Posterior vena cava (tissue), 2 donors: ENCODE results near the gene WDR90. TPM values are rescaled to one million over a fixed set of nuclear protein-coding genes. Genes with fewer than 3 reads are reported as not detected.

ENCODE experiments used
- DNase-seq: peaks from one replicate; pipeline ENCODE4 v3.0.0-alpha.2; 2020; ENCODE audit warnings: low spot score
- intact Hi-C, 2 donors: fragments of 100-400 bp; cut with DNase I; formaldehyde crosslinking; loops; one replicate each; pipeline versions ENCODE4 v1.14.1 to v1.14.2; 2022 to 2023
- total RNA-seq, 2 donors: library from RNA; stranded (reverse); fragmentation: NEBNext Ultra II Directional; extraction: Animal tissue kit (Norgen Biotek cat#: 25700); gene quantifications; one replicate each; pipeline ENCODE4 v1.2.1, GENCODE V29; 2021
- donor health status: DM: yes; HTN: yes; CAD: no.
- donor health status: DM: yes; HTN: yes; CAD: no.

WDR90 gene
- total RNA-seq, 2 donors from 2014 or later: 13.4 to 14.9 TPM

GRCh38 chr16:651844-652243, 2.7 kb downstream of the WDR90 start:
- no peak for DNase-seq
- intact Hi-C loops: loop anchor here in 1 of 2 donors (2.0 kb wide), 1 partner anchor 61 kb away; the partner anchor contains the start of gene RAB40C

DNA sequence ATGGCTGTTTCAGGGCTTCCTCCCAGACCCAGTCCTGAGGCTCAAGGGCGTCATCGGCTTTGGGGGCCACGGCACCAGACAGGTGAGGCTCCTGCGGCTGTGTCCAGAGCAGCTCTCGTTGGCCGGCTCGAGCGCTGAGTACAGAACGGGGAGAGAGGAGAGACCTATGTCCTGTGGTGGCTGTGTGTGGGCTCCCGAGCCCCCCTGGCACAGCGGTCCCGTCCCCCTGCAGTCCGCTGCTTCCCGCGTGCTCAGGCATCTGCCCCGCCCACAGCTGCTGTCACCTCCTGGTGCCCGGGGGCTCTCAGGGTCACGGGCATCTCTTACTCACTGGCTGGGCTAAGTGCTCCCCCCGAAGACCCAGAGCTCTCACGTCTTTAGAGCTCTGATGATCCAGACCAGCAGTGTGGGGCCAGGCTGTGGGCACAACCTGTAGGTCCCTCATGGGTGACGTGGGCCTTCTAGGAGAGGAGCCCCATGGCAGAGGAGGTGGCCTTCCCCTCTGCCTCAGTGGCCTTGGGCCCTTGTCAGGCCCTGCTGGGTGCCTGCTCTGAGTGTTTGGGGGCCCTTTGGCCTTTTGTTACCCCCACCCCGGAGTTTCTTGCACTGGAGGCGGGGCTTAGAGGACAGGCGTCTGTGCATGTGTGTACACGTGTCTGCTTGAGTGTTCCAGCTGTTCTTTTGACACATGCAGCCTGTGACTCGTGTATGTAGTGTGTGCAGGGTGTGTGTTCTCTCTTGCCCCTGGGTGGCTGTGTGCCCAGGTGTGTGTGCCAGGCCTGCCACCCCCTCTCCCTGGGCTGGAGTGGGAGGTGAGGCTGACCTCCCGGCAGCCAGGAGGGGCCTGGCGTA, 3.5 kb downstream of the WDR90 start:
- no peak for DNase-seq
- intact Hi-C loops: loop anchor here in 1 of 2 donors (2.0 kb wide), 1 partner anchor 62 kb away; the partner anchor contains the start of gene RAB40C

- DNase-seq: no peak
- intact Hi-C loops: no loop called here
Observed at GRCh38 chr16:654034-654433, 4.9 kb downstream of the WDR90 start.

GRCh38 chr16:657487-657886, 8.3 kb downstream of the WDR90 start:
- intact Hi-C loops: no loop called here

GRCh38 chr16:658679-659571, 9.8 kb downstream of the WDR90 start:
- DNase-seq: no peak
- intact Hi-C loops: no loop called here

More at GRCh38 chr16:657487-657886, 8.3 kb downstream of the WDR90 start:
- no peak for DNase-seq

- no peak for DNase-seq
- intact Hi-C loops: loop anchor here in 1 of 2 donors (5.0 kb wide), 1 partner anchor 82 kb away; no protein-coding TSS in a partner anchor
Observed at GRCh38 chr16:659618-660017, 10.5 kb downstream of the WDR90 start.

DNA sequence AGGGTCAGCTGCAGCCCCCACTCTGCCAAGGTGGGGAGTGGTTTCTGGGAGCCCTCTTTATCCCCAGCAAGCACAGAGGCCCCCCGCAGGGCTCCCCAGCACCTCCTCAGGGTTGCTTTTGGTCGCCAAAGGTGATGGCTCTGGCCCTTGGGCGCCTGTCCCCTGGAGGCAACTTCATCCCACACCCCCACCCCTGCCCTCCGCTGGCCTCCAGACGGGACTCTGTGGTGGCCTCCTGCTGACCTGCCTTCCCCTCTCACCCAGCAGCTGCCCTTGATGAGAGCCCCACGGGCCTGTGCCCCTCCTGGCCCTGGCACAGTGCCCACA, 10.9 kb downstream of the WDR90 start:
- intact Hi-C loops: loop anchor here in 1 of 2 donors (5.0 kb wide), 1 partner anchor 83 kb away; no protein-coding TSS in a partner anchor
- DNase-seq: no peak

GRCh38 chr16:660459-661183, 11.5 kb downstream of the WDR90 start:
- intact Hi-C loops: loop anchor here in 1 of 2 donors (5.0 kb wide), 1 partner anchor 83 kb away; no protein-coding TSS in a partner anchor
- peak; percentile 97 for DNase-seq

GRCh38 chr16:661184-661821, 12.1 kb downstream of the WDR90 start:
- no peak for DNase-seq
- intact Hi-C loops: loop anchor here in 1 of 2 donors (5.0 kb wide), 1 partner anchor 84 kb away; no protein-coding TSS in a partner anchor

DNA sequence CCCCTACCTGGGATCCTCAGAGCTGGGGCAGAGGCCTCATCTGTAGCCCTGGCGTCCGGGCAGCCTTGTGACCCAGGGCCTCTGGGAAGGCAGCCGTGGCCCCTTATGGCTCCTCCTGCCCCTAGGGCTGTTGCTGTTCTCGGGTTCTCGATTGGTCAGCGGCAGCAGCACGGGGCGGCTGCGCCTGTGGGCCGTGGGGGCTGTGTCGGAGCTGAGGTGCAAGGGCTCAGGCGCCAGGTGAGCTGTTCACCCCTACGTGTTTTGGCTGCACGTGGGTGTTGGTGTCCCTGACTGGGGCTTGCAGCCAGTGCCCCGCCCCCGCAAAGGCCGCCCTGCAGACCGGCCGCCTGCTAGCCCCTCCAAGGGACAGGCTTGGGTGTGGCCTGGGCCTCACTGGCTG, 12.9 kb downstream of the WDR90 start:
- no peak for DNase-seq
- intact Hi-C loops: loop anchor here in 1 of 2 donors (5.0 kb wide), 1 partner anchor 85 kb away; no protein-coding TSS in a partner anchor

DNA sequence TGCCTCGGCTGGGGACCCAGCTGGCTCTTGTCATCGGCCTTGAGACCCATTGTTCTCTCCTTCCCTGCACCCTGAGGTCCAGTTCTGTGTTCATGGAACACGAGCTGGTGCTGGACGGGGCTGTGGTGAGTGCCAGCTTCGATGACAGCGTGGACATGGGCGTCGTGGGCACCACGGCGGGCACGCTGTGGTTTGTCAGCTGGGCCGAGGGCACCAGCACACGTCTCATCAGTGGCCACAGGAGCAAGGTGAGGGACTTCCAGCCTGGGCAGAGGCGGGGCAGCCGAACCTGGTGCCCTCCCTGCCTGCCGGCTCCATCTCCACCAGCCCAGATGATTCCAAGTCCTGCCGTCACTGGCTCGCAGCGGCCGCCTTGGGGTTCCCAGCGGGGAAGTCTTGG, 13.4 kb downstream of the WDR90 start:
- intact Hi-C loops: loop anchor here in 1 of 2 donors (5.0 kb wide), 1 partner anchor 85 kb away; no protein-coding TSS in a partner anchor
- DNase-seq: no peak

- intact Hi-C loops: no loop called here
- DNase-seq: no peak
Observed at GRCh38 chr16:666572-666971, 17.4 kb downstream of the WDR90 start.

- intact Hi-C loops: no loop called here
- no peak for DNase-seq
Observed at GRCh38 chr16:667113-667779, 18.1 kb downstream of the WDR90 start.

DNA sequence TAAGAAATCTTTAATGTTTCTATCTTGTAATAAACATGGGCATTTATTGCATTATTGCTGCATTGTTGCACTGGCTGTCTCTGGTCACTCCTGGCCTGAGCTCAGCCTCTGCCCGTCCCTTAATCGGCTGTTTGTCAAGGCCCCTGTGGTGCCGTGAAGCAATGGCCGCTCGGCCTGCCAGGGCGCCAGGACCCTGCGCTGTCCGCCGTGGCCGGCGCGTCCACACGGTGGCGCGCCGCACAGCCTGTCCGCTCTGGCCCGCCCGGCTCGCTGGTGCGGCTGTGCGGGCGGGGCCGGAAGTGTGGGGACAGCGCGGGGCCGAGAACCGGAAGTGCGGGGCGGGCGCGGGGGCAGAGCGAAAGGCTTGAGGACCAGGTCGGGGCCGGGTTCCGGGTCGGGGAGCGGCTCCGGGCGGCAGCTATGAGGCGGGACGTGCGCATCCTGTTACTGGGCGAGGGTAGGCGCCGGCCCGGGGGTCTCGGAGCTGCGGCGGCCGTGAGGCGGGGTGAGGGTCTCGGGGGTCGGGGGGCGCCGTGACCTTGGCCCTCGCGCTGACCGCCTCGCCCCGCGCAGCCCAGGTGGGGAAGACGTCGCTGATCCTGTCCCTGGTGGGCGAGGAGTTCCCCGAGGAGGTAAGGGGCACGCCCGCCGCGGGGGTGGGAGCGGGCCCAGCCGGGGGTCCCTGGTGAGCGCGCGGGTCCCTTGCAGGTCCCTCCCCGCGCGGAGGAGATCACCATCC, 18.8 kb downstream of the WDR90 start, which contains the start of gene RHOT2:
TSS of gene RHOT2 (plus strand) at position 353 of the 739 bp plus-strand sequence. CDS start at position 421, 68 bp downstream.
- peak; percentile 98 for DNase-seq
- intact Hi-C loops: no loop called here

DNA sequence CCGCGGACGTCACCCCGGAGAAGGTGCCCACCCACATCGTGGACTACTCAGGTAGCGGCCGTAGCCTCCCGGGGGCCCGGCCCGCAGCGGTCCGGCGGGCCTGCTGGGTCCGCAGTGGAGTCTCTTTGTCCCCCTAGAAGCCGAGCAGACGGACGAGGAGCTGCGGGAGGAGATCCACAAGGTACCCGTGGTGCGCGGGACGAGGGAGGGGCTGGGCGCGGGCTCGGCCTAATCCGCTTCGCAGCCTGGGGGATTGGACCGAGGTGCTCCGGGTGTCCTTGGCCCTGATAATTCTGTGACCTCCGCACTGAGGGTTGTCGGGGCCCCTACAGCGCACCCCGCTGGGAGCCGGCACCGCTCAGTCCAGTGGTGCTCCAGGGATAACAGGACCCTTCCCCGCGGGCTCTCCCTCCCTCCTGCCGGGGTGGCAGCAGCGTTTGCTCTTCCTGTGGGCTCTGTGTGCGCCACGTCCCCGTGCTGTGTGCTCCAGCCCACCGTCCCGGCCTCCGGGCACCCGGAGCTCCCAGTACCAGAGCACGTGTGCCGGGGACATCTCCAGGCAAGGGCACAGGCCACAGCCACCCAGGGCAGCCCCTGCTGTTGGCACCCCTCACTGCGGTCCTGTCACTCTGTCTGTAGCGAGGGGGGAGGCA, 19.5 kb downstream of the WDR90 start:
- intact Hi-C loops: no loop called here
- DNase-seq: no peak

DNA sequence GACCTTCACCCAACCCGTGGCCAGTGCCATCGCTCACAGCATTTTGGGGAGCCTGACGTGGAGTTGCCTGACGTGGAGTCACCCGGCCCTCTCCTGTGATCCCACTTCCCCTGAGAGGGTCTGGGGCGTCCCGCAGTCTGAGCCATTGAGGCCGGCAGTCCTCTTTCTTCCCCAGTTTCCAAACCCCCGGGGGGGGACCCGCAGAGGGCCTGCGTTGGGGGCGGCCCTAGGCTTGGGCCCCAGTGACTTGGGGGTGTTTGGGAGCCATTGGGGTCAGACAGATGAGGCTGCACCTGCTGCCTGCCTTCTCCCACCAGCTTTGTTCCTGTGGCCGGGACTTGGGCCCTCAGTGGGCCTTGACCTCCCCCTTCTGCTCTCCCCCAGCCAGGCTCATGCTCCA, 20.5 kb downstream of the WDR90 start:
- intact Hi-C loops: no loop called here
- no peak for DNase-seq
